SK-N-SH treated with all-trans-retinoic acid at 6 μM for 48 hours (cell line): ENCODE data around the gene NBEAL1.

ENCODE experiments used
- TCF4 ChIP-seq: fragments of 250-450 bp; sonication (Bioruptor Pico); IDR thresholded peaks from 2 replicates; pipeline ENCODE4 v1.8.0; 2021; ENCODE audit warnings: mild to moderate bottlenecking, moderate library complexity, borderline replicate concordance
- TF ChIP-seq, protein P1 (sequence below): fragments of 250-450 bp; sonication (Bioruptor Pico); IDR thresholded peaks from 2 replicates; pipeline ENCODE4 v1.8.0; 2020; ENCODE audit warnings: mild to moderate bottlenecking, moderate library complexity, borderline replicate concordance

DNA sequence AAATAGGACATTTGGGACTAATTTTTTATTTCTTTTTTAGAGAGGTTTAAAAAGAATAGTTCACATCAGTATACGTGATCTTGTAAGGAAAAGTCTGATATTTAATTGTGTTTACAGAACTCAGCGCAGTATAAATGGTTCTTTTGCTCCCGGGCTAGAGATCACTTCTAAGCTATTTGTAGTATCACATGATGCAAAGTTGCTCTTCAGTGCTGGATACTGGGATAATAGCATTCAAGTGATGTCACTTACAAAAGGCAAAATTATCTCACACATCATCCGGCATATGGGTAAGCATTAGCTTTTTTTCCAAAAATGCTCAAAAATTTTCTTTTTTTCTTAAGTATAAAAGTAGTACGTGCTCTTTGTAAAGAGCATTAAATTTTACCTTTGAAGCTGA is 186.8 kb downstream of the NBEAL1 start:
- no peak for TF ChIP-seq TCF4 (CRISPR knock-in tag)
- TF ChIP-seq, protein P1, sequence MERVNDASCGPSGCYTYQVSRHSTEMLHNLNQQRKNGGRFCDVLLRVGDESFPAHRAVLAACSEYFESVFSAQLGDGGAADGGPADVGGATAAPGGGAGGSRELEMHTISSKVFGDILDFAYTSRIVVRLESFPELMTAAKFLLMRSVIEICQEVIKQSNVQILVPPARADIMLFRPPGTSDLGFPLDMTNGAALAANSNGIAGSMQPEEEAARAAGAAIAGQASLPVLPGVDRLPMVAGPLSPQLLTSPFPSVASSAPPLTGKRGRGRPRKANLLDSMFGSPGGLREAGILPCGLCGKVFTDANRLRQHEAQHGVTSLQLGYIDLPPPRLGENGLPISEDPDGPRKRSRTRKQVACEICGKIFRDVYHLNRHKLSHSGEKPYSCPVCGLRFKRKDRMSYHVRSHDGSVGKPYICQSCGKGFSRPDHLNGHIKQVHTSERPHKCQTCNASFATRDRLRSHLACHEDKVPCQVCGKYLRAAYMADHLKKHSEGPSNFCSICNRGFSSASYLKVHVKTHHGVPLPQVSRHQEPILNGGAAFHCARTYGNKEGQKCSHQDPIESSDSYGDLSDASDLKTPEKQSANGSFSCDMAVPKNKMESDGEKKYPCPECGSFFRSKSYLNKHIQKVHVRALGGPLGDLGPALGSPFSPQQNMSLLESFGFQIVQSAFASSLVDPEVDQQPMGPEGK (CRISPR knock-in tag) = no peak
